SK-N-MC (cell line): ENCODE measurements around the gene SEMA3B.
A peak's percentile ranks its signal among the peaks of the same experiment; 100 is the strongest.

ENCODE experiments used
- EZH2 ChIP-seq: fragments of 200-600 bp; sonication (generic); IDR thresholded peaks from one replicate; pipeline ENCODE4 v1.6.1; 2017; ENCODE audit warnings: antibody characterized with exemption
- POLR2AphosphoS5 ChIP-seq: IDR thresholded peaks from 2 replicates; pipeline ENCODE4 v1.6.1; 2012; ENCODE audit warnings: mild to moderate bottlenecking, low read depth, low read length, borderline replicate concordance

DNA sequence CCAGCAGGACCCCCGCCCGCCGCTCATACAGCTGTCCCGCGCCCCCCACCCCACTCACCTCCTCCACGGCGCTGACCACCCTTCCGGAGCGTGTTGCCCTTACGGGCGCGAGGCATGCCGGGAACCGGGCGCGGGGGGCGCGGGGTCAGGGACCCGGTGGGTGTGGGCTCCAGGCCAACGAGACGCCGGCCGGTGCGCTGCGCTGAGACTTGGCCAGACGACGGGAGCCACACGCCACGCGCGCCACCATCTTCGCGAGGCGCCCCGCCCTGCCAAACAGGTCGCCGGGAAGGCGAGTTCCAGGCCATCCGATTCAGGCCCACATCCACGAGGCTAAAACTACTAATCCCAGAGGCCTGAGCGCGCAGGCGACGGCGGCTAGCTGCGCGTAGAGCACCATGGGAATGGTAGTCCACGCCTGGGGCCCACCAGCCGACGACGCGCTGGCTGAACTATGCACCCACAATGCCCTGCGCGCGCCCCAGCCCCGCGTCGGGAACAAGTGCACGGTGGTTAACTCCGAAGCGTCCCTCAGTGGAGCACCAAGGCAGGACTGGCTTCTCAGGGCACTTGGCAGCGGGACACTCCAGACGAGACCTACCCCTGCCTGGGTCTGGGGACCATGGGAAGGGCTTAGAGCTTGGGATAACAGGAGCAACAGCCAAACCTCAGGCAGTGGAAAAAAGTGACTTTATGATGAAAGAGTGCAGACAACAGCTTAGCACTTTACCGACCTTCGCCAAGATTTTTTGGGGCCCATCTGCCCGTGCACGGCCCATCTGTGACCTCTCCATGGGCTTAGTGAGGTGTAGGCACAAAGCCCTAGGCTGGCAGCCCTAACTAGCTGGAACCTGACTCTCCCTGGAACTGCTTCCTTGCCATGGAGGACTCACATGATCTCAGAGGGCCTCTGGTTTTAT, 23.5 kb downstream of the SEMA3B start, which contains the start of gene IFRD2:
- TF ChIP-seq EZH2 (no peak), POLR2AphosphoS5 (peak; percentile 76; the same call in 1 of the 2 replicates)
